Mesendoderm (in vitro differentiated cells): ENCODE results near the gene HOXA5.

Source experiments
- DNase-seq: peaks from one replicate; pipeline ENCODE4 v3.0.0; 2013
- H2AK5ac ChIP-seq: 2 replicates; pipeline ENCODE4 v1.6.1; 2013; ENCODE audit warnings: low read length, inconsistent platforms
- H2BK120ac ChIP-seq: 2 replicates; pipeline ENCODE4 v1.6.1; 2013; ENCODE audit warnings: low read depth, mild to moderate bottlenecking, low read length, moderate library complexity, mixed read lengths
- H2BK15ac ChIP-seq: replicated peaks from 2 replicates; pipeline ENCODE4 v1.6.1; 2013; ENCODE audit warnings: low read depth, mild to moderate bottlenecking, moderate library complexity
- H2BK5ac ChIP-seq: 2 replicates; pipeline ENCODE4 v1.6.1; 2013; ENCODE audit warnings: low read length, inconsistent platforms
- H3K18ac ChIP-seq: 2 replicates; pipeline ENCODE4 v1.6.1; 2013; ENCODE audit warnings: mild to moderate bottlenecking, low read length, mixed read lengths
- H3K23ac ChIP-seq: one replicate; pipeline ENCODE4 v1.6.1; 2013; ENCODE audit warnings: low read length
- H3K27ac ChIP-seq: 2 replicates; pipeline ENCODE4 v1.5.1; 2013; ENCODE audit warnings: low read depth, mild to moderate bottlenecking, inconsistent platforms, low read length, moderate library complexity
- H3K27me3 ChIP-seq: 2 replicates; pipeline ENCODE4 v1.6.1; 2013; ENCODE audit warnings: low read length, control low read depth, mild to moderate bottlenecking, inconsistent platforms; ENCODE audit not compliant: insufficient read depth, poor library complexity
- H3K36me3 ChIP-seq: 2 replicates; pipeline ENCODE4 v1.6.1; 2013; ENCODE audit warnings: low read length, inconsistent platforms; ENCODE audit not compliant: control insufficient read depth, insufficient read depth
- H3K4ac ChIP-seq: one replicate; pipeline ENCODE4 v1.6.1; 2013; ENCODE audit warnings: low read depth, mild to moderate bottlenecking, low read length, moderate library complexity
- H3K4me1 ChIP-seq: 2 replicates; pipeline ENCODE4 v1.6.1; 2013; ENCODE audit warnings: low read depth, low read length, inconsistent platforms; ENCODE audit not compliant: control insufficient read depth
- H3K4me2 ChIP-seq: 2 replicates; pipeline ENCODE4 v1.6.1; 2013; ENCODE audit warnings: low read length
- H3K4me3 ChIP-seq: 2 replicates; pipeline ENCODE4 v1.5.1; 2013; ENCODE audit warnings: mild to moderate bottlenecking, low read length
- H3K56ac ChIP-seq: one replicate; pipeline ENCODE4 v1.6.1; 2013; ENCODE audit warnings: low read length
- H3K79me1 ChIP-seq: 2 replicates; pipeline ENCODE4 v1.6.1; 2013; ENCODE audit warnings: low read length, inconsistent platforms
- H3K79me2 ChIP-seq: 2 replicates; pipeline ENCODE4 v1.6.1; 2013; ENCODE audit warnings: mild to moderate bottlenecking, low read length; ENCODE audit not compliant: control insufficient read depth, insufficient read depth
- H3K9ac ChIP-seq: 2 replicates; pipeline ENCODE4 v1.6.1; 2013; ENCODE audit warnings: low read length, inconsistent platforms
- H4K5ac ChIP-seq: one replicate; pipeline ENCODE4 v1.6.1; 2013; ENCODE audit warnings: low read length
- H4K8ac ChIP-seq: one replicate; pipeline ENCODE4 v1.6.1; 2013; ENCODE audit warnings: low read depth, mild to moderate bottlenecking, control low read depth, low read length, moderate library complexity
- WGBS: extraction: QIAGEN DNeasy Blood & Tissue Kit; methylation state at CpG from one replicate; pipeline ENCODE4 v1.1.7; 2013; ENCODE audit warnings: low lambda C conversion rate, missing lambda C conversion rate; ENCODE audit not compliant: insufficient coverage; ENCODE audit errors: extremely low coverage; 5-methylcytosine and 5-hydroxymethylcytosine counted together

HOXA5 gene

GRCh38 chr7:27128034-27128433, 15.4 kb downstream of the HOXA5 start:
- no CpG with 5 or more reads among the region's 2 CpGs for WGBS
- peaks cover 90% of the 10 kb centered on the region for H3K27me3 ChIP-seq

GRCh38 chr7:27126596-27127327, 16.7 kb downstream of the HOXA5 start:
- no peak overlapping the region for H3K9ac ChIP-seq
- 100% methylated on average over 1 of the region's 3 CpGs for WGBS

More at GRCh38 chr7:27128034-27128433, 15.4 kb downstream of the HOXA5 start:
- H3K23ac ChIP-seq = no peak overlapping the region
- H3K18ac ChIP-seq = no peak overlapping the region
- no peak overlapping the region for H2BK5ac ChIP-seq
- no peak overlapping the region for H4K5ac ChIP-seq
- no peaks in the 10 kb centered on the region for H3K79me1 ChIP-seq
- H3K36me3 ChIP-seq = no peaks in the 10 kb centered on the region
- H3K4ac ChIP-seq = no peak overlapping the region
- no peak for DNase-seq
- H3K4me3 ChIP-seq = no peak overlapping the region
- H3K79me2 ChIP-seq = no peaks in the 10 kb centered on the region
- H2AK5ac ChIP-seq = no peak overlapping the region
- H3K4me2 ChIP-seq = no peak overlapping the region
- no peak overlapping the region for H3K56ac ChIP-seq
- no peak overlapping the region for H2BK120ac ChIP-seq
- H3K4me1 ChIP-seq = no peaks in the 10 kb centered on the region
- H4K8ac ChIP-seq = no peak overlapping the region
- H3K9ac ChIP-seq = no peak overlapping the region
- H2BK15ac ChIP-seq = no peak overlapping the region
- no peak overlapping the region for H3K27ac ChIP-seq

DNA sequence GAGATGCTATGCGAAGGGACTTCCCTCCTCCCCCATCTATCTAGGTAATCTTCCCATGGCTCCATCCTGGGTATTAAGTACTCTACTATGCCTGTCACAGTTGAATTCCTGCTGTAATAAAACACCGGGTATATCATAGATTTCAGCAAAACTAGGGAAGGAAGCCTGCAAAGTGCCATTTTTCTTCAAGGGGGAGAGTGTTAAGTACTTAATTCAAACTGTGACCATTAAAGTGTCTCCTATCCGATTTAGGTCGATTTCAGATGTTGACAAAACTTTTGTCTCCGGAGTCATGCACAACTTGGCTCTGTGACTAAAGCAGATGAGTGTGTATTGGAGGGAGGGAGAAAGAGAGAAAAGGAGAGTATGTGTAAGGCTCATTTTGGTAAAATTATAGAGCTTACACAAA, 17.5 kb downstream of the HOXA5 start:
- Histone ChIP-seq H3K4me3 (no peak overlapping the region), H3K79me1 (no peaks in the 10 kb centered on the region), H3K27me3 (peaks cover 94% of the 10 kb centered on the region), H3K4me2 (no peak overlapping the region), H3K4me1 (no peaks in the 10 kb centered on the region), H3K27ac (no peak overlapping the region), H2BK5ac (no peak overlapping the region), H4K5ac (no peak overlapping the region), H3K36me3 (no peaks in the 10 kb centered on the region), H3K9ac (no peak overlapping the region), H3K23ac (no peak overlapping the region), H2BK15ac (no peak overlapping the region), H3K18ac (no peak overlapping the region), H2BK120ac (no peak overlapping the region), H4K8ac (no peak overlapping the region), H3K56ac (no peak overlapping the region), H3K79me2 (no peaks in the 10 kb centered on the region), H3K4ac (no peak overlapping the region), H2AK5ac (no peak overlapping the region)
- no peak for DNase-seq
- WGBS = no CpG with 5 or more reads among the region's 5 CpGs

More at GRCh38 chr7:27126596-27127327, 16.7 kb downstream of the HOXA5 start:
- Histone ChIP-seq H2AK5ac (no peak overlapping the region), H3K56ac (no peak overlapping the region), H3K23ac (no peak overlapping the region), H3K27ac (no peak overlapping the region), H4K8ac (no peak overlapping the region), H3K18ac (no peak overlapping the region), H3K4me2 (no peak overlapping the region), H3K79me2 (no peaks in the 10 kb centered on the region), H3K4ac (no peak overlapping the region), H2BK5ac (no peak overlapping the region), H3K27me3 (peaks cover 94% of the 10 kb centered on the region), H3K79me1 (no peaks in the 10 kb centered on the region), H2BK15ac (no peak overlapping the region), H3K4me3 (no peak overlapping the region), H4K5ac (no peak overlapping the region), H3K36me3 (no peaks in the 10 kb centered on the region), H3K4me1 (no peaks in the 10 kb centered on the region), H2BK120ac (no peak overlapping the region)
- DNase-seq = no peak

- no CpG with 5 or more reads among the region's 8 CpGs for WGBS
- no peak for DNase-seq
- H3K4me3 ChIP-seq = no peak overlapping the region
Observed at GRCh38 chr7:27124902-27125689, 18.4 kb downstream of the HOXA5 start.

GRCh38 chr7:27124096-27124901, 19.2 kb downstream of the HOXA5 start:
- no peak overlapping the region for H4K8ac ChIP-seq
- H3K18ac ChIP-seq = no peak overlapping the region
- H3K79me2 ChIP-seq = no peaks in the 10 kb centered on the region
- H3K56ac ChIP-seq = no peak overlapping the region
- no peak overlapping the region for H3K4me3 ChIP-seq
- no peak overlapping the region for H3K9ac ChIP-seq
- H3K4me1 ChIP-seq = no peaks in the 10 kb centered on the region
- H2BK15ac ChIP-seq = no peak overlapping the region
- no peak overlapping the region for H3K27ac ChIP-seq
- H2BK120ac ChIP-seq = no peak overlapping the region
- no peaks in the 10 kb centered on the region for H3K36me3 ChIP-seq
- no peaks in the 10 kb centered on the region for H3K79me1 ChIP-seq
- H4K5ac ChIP-seq = no peak overlapping the region
- H2AK5ac ChIP-seq = no peak overlapping the region
- H2BK5ac ChIP-seq = no peak overlapping the region
- H3K4ac ChIP-seq = no peak overlapping the region
- H3K4me2 ChIP-seq = no peak overlapping the region
- no peak for DNase-seq
- no CpG with 5 or more reads among the region's 43 CpGs for WGBS
- H3K27me3 ChIP-seq = peaks cover 96% of the 10 kb centered on the region
- H3K23ac ChIP-seq = no peak overlapping the region

More at GRCh38 chr7:27124902-27125689, 18.4 kb downstream of the HOXA5 start:
- no peak overlapping the region for H3K27ac ChIP-seq
- H3K79me1 ChIP-seq = no peaks in the 10 kb centered on the region
- H3K4me2 ChIP-seq = no peak overlapping the region
- H3K27me3 ChIP-seq = peaks cover 97% of the 10 kb centered on the region
- H4K5ac ChIP-seq = no peak overlapping the region
- no peak overlapping the region for H3K18ac ChIP-seq
- no peak overlapping the region for H3K4ac ChIP-seq
- no peak overlapping the region for H2AK5ac ChIP-seq
- no peak overlapping the region for H3K23ac ChIP-seq
- no peak overlapping the region for H3K56ac ChIP-seq
- no peak overlapping the region for H2BK120ac ChIP-seq
- no peak overlapping the region for H3K9ac ChIP-seq
- H2BK5ac ChIP-seq = no peak overlapping the region
- H3K36me3 ChIP-seq = no peaks in the 10 kb centered on the region
- H3K4me1 ChIP-seq = no peaks in the 10 kb centered on the region
- H3K79me2 ChIP-seq = no peaks in the 10 kb centered on the region
- no peak overlapping the region for H2BK15ac ChIP-seq
- no peak overlapping the region for H4K8ac ChIP-seq
